Adrenal gland (tissue), 12 donors: ENCODE measurements around the gene FNBP1. TPM values are rescaled to one million over a fixed set of nuclear protein-coding genes. Genes with fewer than 3 reads are reported as not detected.

Source experiments
- DNase-seq, 7 donors: peaks; one replicate each; pipeline ENCODE4 v3.0.0-alpha.2; 2019 to 2020
- H3K27ac ChIP-seq, 5 donors: fragments of 200-600 bp; sonication (generic) in 4 of 5; 1 replicate in 3 of 5; 2 replicates in 2 of 5; pipeline versions ENCODE4 v1.5.1 to v1.8.0; 2016 to 2020; ENCODE audit warnings: mild to moderate bottlenecking in 1 of 5
- H3K27me3 ChIP-seq: fragments of 200-600 bp; 2 replicates; pipeline ENCODE4 v1.8.0; 2021
- H3K36me3 ChIP-seq, 2 donors: fragments of 200-600 bp; replicated peaks in 1 of 2; 1 replicate in 1 of 2; 2 replicates in 1 of 2; pipeline versions ENCODE4 v1.5.1 to v1.8.0; 2018 to 2022
- H3K4me1 ChIP-seq, 2 donors: fragments of 200-600 bp; replicated peaks in 1 of 2; 1 replicate in 1 of 2; 2 replicates in 1 of 2; pipeline versions ENCODE4 v1.5.1 to v1.8.0; 2018 to 2021
- H3K4me3 ChIP-seq, 4 donors: fragments of 200-600 bp; sonication (generic) in 3 of 4; one replicate each; pipeline ENCODE4 v1.5.1; 2016 to 2018
- H3K9me3 ChIP-seq, 3 donors: fragments of 200-600 bp; sonication (generic) in 1 of 3; replicated peaks in 1 of 3; 1 replicate in 2 of 3; 2 replicates in 1 of 3; pipeline versions ENCODE4 v1.5.1 to v1.8.0; 2016 to 2021
- POLR2A ChIP-seq, 2 donors: fragments of 450-650 bp; IDR thresholded peaks; one replicate each; pipeline ENCODE4 v1.6.1; 2017; ENCODE audit warnings: antibody characterized with exemption in 2 of 2, mild to moderate bottlenecking in 2 of 2, moderate library complexity in 1 of 2
- WGBS, 4 donors: extraction: QIAGEN DNeasy Blood & Tissue Kit in 2 of 4; methylation state at CpG; one replicate each; pipeline versions ENCODE4 v1.1.5 to v1.1.7; 2013 to 2017; 5-methylcytosine and 5-hydroxymethylcytosine counted together
- intact Hi-C, 2 donors: fragments of 100-400 bp; cut with DNase I; formaldehyde crosslinking; loops; one replicate each; pipeline versions ENCODE4 v1.14.1 to v1.15.0; 2022 to 2023
- polyA plus RNA-seq, 3 donors: library from polyadenylated mRNA; stranded (reverse); fragments of 200-250 nt in 2 of 3; fragments of 350-450 nt in 1 of 3; fragmentation: Illumina TruSeq in 1 of 3; extraction: RNeasy Lipid Tissue Mini Kit (QIAGEN cat#74804) in 1 of 3; gene quantifications; one replicate each; pipeline ENCODE4 v1.2.3, GENCODE V29; 2013 to 2014
- total RNA-seq, 9 donors: library from RNA; depleted of rRNA in 4 of 9; stranded (reverse); fragments of >200 nt in 4 of 9; fragments of 120-200 nt in 1 of 9; fragmentation: NEBNext Ultra II Directional in 1 of 9; extraction: Animal tissue kit (Norgen Biotek cat#: 25700) in 1 of 9; gene quantifications; one replicate each; pipeline versions ENCODE4 v1.1.0 to v1.2.4, GENCODE V29; 2013 to 2023
- TF ChIP-seq, protein P1 (sequence below), 6 experiments: fragments of 450-650 bp in 4 of 6; fragments of 200-600 bp in 2 of 6; sonication (generic) in 1 of 6; IDR thresholded peaks; 1 replicate in 5 of 6; 2 replicates in 1 of 6; pipeline versions ENCODE4 v1.5.1 to v1.8.0; 2016 to 2021; ENCODE audit warnings: antibody characterized with exemption in 6 of 6, mild to moderate bottlenecking in 2 of 6, moderate library complexity in 1 of 6
- donor health status: healthy with polysubstance abuse.
- donor health status: Bipolar disorder and iron deficiency.
- donor health status: DM: yes; HTN: yes; CAD: no.
- donor health status: DM: no; HTN: no; CAD: no.
- donor health status: DM: no; HTN: no; CAD: no.
- donor health status: DM: yes; HTN: yes; CAD: no.

The FNBP1 gene
- total and polyA plus RNA-seq, 12 donors = 15.3 to 40.4 (median 24.0) TPM

DNA sequence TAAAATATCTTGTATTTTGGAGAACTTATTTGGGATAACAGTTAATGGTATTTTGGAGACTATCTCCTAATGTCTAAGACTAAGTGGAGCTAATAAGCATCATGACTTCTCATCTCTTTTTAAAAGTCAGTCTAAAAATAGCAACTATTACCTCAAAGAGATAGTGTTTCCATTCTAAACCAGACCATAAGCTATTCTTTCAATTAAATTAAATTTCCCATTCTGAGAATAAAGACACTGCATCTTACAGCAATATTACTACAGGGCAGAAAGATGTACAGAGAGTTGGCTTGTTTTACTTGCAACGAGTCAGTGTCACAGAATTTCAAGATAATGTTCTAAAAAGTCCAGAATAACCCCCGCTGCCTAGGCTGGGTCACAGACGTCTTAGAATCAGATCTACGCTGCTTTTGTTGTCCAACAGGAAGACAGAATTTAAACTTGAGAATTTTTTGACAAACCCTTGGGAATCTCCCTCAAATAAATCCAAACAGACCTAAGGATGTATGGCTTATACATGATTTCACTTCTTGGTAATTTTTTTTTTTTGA, 108.9 kb downstream of the FNBP1 start:
- peaks cover 16 to 62% of the 10 kb centered on the region in 2 donors for H3K4me1 ChIP-seq
- no peaks in the 10 kb centered on the region for H3K27me3 ChIP-seq
- no peak for DNase-seq
- TF ChIP-seq, protein P1, sequence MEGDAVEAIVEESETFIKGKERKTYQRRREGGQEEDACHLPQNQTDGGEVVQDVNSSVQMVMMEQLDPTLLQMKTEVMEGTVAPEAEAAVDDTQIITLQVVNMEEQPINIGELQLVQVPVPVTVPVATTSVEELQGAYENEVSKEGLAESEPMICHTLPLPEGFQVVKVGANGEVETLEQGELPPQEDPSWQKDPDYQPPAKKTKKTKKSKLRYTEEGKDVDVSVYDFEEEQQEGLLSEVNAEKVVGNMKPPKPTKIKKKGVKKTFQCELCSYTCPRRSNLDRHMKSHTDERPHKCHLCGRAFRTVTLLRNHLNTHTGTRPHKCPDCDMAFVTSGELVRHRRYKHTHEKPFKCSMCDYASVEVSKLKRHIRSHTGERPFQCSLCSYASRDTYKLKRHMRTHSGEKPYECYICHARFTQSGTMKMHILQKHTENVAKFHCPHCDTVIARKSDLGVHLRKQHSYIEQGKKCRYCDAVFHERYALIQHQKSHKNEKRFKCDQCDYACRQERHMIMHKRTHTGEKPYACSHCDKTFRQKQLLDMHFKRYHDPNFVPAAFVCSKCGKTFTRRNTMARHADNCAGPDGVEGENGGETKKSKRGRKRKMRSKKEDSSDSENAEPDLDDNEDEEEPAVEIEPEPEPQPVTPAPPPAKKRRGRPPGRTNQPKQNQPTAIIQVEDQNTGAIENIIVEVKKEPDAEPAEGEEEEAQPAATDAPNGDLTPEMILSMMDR (IDR thresholded peaks at IDR 0.05) = no peak
- no peak for TF ChIP-seq POLR2A (IDR thresholded peaks at IDR 0.05)
- H3K4me3 ChIP-seq = no peak overlapping the region
- intact Hi-C loops = no loop called here
- peak overlapping the region in 2 of 5 donors; percentile 60 to 71 for H3K27ac ChIP-seq
- peaks cover 0 to 2% of the 10 kb centered on the region in 2 donors for H3K36me3 ChIP-seq
- H3K9me3 ChIP-seq = no peaks in the 10 kb centered on the region
- WGBS, 4 donors = 62 to 75% (median 65%) methylated on average over 4 of the region's 4 CpGs

DNA sequence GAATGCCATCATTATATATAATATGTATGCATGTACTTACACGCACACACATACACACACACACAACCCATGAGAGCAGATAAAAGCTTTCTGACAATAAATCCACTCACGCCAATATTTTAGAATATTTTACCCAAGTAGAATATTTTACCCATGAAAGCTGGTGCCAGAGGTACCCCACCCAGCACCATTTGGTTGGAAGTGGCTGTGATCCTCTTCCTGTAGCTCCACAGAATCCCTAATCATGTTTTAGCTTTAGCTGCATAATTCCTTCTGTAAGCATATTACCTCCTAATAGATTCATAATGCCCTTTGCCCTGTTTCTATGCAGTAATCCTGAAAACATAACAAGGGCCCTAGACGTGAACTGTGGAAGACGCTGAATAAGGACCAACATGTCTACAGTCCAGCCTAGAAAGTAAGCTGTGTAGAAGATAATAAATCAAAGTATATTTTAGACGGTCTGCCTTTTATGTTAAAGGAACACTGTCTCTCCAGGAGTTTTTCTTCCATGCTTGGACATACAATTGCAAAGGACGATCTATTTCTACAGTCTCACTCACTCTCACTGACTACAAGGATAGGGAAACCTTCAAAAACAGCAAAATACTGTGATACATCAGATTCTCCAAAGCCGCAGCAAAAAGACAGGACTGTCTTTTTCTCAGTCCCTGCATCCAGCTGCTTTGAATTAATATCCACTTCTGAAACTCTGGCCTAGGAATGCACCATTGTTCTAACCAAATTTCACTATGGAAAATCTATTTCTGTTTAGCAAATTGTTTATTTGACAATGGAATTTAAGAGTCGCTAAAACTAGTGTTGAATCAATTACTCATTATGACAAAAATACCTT, 109.6 kb downstream of the FNBP1 start:
- Histone ChIP-seq H3K27ac (peak overlapping the region in 2 of 5 donors; percentile 60 to 71), H3K4me3 (no peak overlapping the region), H3K4me1 (peaks cover 11 to 55% of the 10 kb centered on the region in 2 donors), H3K36me3 (peaks cover 0 to 6% of the 10 kb centered on the region in 2 donors), H3K9me3 (no peaks in the 10 kb centered on the region), H3K27me3 (no peaks in the 10 kb centered on the region)
- WGBS, 4 donors = 65 to 76% (median 70%) methylated on average over 8 of the region's 8 CpGs
- intact Hi-C loops = no loop called here
- no peak for DNase-seq
- TF ChIP-seq, protein P1 (IDR thresholded peaks at IDR 0.05) = no peak
- TF ChIP-seq POLR2A (IDR thresholded peaks at IDR 0.05) = no peak

- TF ChIP-seq POLR2A (IDR thresholded peaks at IDR 0.05) = no peak
- TF ChIP-seq, protein P1 (IDR thresholded peaks at IDR 0.05) = no peak
- 54 to 58% (median 56%) methylated on average over 8 of the region's 8 CpGs for WGBS, 4 donors
- Histone ChIP-seq H3K4me3 (no peak overlapping the region), H3K27ac (peak overlapping the region in 2 of 5 donors; percentile 41 to 60), H3K27me3 (no peaks in the 10 kb centered on the region), H3K36me3 (peaks cover 0 to 7% of the 10 kb centered on the region in 2 donors), H3K4me1 (peaks cover 3 to 46% of the 10 kb centered on the region in 2 donors), H3K9me3 (no peaks in the 10 kb centered on the region)
- no peak for DNase-seq
- intact Hi-C loops = no loop called here
Observed at GRCh38 chr9:129932303-129933151, 110.5 kb downstream of the FNBP1 start.

- Histone ChIP-seq H3K36me3 (peaks cover 0 to 22% of the 10 kb centered on the region in 2 donors), H3K27me3 (no peaks in the 10 kb centered on the region), H3K4me1 (peaks cover 3 to 46% of the 10 kb centered on the region in 2 donors), H3K4me3 (no peak overlapping the region), H3K27ac (peak overlapping the region in 1 of 5 donors; percentile 46), H3K9me3 (no peaks in the 10 kb centered on the region)
- 77 to 88% (median 84%) methylated on average over 2 of the region's 2 CpGs for WGBS, 4 donors
- intact Hi-C loops = no loop called here
- TF ChIP-seq, protein P1 (IDR thresholded peaks at IDR 0.05) = no peak
- no peak for TF ChIP-seq POLR2A (IDR thresholded peaks at IDR 0.05)
- no peak for DNase-seq
Observed at GRCh38 chr9:129930743-129931142, 112.2 kb downstream of the FNBP1 start.
